HK-2 (cell line): Measurements from ENCODE around the gene PMEL.
"Not testable (repeated sequence)": the region's sequence is repeated elsewhere in the genome, so short reads cannot be mapped to it uniquely, and the experiment has no call there.

Experiments used
- DNase-seq: peaks from one replicate; pipeline ENCODE4 v3.0.0-alpha.2; 2018; ENCODE audit not compliant: unreplicated experiment

Gene PMEL

DNA sequence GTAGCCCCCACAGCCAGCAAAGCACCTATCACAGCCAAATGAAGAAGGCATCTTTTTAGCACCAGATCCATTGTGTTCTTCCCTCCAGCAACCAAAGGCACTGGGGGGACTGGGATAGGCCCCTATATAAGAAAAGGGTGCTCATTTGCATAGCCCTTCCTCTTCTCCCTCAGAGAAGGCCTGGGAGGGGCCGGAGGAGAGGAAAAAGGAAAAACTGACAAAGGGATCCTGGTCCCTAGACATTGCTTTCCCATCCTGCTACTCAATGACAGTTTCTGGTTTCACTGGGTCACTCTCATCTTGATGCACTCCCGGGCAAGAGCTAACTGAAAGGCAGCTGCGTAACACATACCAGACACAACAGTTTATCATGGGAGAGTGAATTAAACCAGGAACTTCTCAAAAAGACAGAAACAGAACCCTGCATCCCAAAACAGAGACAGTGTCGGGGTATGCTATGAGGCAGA is at the start of gene PMEL:
Gene PMEL (minus strand): TSS at position 102 of the 467 bp plus-strand sequence. CDS start 31 bp downstream, at position 71.
- no peak for DNase-seq

DNA sequence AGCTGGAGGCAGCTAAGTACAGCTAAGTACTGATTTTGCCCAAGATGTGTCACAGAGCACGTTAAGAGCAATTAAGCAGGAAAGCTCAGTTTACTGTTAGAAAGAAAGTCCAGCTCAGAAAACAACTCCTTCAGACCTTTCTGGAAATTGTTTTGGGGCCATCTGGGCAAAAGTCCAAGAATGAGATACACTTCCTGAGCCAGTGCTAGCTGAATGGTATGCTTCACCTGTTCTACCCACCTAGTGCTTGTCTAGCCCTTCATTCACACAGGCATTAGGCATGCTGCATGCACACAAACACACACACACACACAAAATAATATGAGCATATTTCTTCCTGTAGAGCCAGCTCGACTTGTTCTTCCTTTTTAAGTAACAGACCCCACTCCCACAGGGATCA is 48.4 kb upstream of the PMEL start:
- DNase-seq: no peak

DNA sequence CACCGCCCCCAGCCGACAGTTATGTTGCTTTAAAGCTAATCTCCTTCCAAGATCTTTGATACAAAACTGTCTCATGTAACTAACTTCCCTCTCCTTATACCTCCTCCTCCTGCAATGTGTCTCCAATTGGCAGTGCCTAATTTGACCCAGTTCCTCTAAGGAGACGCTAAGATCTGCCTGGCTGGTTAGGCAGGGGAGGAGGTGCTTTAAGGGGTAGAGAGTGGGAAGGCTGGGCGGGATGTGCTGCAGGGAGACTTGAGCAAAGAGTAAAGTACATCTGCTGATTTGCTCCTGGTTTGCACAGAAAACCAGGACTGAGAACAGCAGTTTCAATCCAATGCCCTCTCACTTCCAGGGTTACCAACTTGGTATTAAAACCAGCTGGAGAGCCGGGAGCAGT is 47.6 kb upstream of the PMEL start:
- no peak for DNase-seq

DNA sequence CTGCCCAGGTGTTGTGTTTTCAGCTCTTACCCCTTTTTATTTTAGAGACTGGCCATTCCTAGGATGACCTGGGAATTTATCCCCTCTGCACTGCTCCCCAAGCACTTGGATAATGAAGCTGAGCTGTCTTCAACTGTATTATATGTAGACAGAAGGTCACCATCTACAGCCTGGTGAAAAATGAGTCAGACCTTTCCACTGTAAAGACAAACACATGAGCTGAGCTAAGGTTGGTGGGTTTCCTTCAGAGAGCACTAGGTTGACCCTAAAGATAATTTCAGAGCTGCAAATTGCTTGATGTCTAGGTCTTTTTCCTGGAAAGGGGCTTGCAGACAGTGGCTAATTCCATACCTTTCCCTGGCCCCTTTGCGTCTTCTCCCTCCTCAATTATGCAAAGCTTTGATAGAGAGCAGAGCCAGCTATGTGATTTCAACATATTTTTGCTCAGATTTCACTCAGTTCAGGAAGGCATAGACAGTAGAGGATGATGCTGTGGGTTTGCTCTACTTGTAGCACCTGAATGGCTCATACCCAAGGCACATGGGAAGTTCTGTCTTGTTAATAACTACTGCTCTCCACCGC is 45.8 kb upstream of the PMEL start:
- no peak for DNase-seq

DNA sequence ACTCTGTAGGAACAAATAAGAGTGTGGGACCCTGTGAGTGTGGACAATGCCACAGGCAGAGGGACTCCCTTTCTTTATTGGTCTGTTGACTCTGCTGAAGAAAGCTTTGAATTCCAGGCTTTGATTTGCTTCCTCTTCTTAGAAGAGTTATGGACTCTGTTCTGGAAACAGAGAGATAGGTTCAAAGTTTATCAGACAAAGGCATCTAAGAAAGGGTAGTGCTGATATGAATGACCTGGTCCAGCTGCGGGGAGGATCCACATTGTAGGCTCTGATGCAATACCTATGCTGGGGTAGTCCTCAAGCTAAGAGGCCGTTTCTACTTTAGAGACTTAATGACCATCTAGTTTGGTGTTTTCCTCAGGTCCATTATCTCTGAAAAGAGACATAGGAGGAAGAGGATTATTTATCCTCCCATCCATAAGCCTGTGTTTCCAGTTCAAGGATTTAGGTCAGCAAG is 44.3 kb upstream of the PMEL start:
- no peak for DNase-seq

DNA sequence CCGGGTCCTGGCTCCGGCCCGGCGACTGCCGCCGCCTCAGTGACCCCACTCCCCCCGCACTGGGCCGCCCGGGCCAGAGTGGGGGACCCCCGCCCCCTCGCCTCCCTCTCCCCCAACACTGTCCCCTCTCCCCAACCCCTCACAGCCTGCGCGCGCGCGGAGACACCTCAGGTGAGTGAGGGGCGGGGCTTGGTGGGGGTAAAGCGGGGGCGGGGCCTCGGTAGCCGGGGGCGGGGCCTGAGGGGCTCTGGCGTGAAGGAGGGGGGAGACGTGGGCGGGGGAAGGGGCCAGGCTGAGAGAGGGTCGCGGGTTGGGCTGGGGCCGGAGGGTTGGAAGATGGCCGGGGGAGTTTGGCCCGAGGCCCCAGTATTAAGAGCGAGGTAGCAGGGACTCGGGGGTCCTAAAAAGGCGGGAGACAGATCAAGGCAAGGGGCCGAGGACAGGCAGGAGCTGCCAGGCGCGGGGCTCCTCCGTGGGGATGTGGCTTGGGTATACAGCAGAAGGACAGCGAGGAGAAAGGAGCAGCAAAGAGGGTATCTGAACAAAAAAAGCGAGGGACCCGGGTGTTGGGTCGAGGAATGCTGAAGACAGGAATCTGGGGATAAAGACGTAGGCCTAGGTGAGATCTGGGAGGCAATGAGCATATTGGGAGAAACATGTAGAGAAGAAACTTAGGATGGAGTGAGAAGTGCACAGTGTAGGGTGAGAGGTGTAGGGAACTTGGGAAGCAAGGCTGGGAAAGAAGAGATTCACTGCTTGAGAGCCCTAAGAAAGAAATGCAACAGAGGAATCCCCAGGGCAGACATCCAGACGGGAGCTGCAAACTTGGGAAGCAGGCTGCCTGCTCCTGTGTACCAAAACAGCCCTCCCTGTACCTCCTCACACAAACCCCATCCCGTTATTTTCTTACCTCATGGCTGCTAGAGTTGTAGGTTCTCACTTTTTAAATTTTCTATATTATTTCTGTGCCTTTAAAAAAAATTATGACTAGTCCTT is 42.0 kb upstream of the PMEL start:
- peak; percentile 46 for DNase-seq

DNA sequence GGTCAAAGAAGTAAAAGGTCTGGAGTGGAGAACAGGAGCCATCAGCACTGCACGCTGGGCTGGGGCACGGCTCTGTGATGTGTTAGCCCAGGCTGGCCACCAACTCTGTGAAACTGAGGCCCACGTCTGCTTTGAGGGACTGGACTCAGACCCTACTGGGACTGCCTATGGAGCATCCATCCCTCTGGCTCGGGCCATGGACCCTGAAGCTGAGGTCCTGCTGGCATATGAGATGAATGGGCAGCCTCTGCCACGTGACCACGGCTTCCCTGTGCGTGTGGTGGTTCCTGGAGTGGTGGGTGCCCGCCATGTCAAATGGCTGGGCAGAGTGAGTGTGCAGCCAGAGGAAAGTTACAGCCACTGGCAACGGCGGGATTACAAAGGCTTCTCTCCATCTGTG is 38.4 kb upstream of the PMEL start:
- no peak for DNase-seq

DNA sequence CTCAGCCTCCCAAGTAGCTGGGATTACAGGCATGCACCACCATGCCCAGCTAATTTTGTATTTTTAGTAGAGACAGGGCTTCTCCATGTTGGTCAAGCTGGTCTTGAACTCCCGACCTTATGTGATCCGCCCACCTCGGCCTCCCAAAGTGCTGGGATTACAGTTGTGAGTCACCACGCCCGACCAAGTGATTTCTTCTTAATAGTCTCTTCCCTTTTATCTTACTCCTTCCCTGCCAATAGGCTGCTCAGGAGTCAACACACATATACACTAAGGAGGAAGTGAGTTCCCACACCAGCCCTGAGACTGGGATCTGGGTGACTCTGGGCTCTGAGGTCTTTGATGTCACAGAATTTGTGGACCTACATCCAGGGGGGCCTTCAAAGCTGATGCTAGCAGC is 37.5 kb upstream of the PMEL start:
- not testable (repeated sequence) for DNase-seq

DNA sequence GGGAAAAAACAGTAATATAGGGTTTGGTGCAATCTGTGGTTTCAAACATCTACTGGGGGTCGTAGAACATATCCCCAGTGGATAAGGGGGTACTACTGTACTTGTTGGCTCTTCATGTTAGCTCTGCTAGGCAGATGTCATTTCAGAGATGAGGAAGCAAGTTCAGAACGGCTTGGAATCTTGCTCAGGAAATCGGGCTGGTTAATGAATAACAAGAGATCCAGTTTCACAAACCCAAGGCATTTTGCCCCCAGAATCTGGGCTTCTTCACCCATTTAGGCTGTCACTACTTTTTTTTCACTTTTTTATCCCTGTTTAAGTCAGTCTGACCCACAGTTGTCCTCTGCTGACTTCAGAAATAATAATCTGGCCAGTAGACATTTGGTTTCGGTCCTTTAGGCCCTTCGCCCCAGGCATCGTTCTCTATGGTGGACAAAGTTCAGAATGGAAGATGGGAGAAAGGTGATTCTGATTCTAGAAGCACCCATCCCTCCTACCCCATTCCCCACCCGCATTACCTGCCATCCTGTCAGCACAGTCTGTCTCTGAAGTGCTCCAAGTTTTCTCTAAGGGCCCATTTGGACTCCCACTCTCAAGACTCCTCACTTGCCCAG is 35.8 kb upstream of the PMEL start:
- no peak for DNase-seq

DNA sequence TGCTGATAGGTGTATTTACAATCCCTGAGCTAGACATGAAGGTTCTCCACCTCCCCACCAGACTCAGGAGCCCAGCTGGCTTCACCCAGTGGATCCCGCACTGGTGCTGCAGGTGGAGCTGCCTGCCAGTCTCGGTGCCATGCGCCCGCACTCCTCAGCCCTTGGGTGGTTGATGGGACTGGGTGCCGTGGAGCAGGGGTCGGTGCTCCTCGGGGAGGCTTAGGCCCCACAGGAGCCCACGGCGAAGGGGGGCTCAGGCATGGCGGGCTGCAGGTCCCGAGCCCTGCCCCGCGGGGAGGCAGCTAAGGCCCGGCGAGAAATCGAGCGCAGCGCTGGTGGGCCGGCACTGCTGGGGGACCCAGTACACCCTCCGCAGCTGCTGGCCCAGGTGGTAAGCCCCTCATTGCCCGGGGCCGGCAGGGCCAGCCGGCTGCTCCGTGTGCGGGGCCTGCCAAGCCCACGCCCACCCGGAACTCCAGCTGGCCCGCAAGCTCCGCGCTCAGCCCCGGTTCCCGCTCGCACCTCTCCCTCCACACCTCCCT is 34.2 kb upstream of the PMEL start:
- not testable (repeated sequence) for DNase-seq

DNA sequence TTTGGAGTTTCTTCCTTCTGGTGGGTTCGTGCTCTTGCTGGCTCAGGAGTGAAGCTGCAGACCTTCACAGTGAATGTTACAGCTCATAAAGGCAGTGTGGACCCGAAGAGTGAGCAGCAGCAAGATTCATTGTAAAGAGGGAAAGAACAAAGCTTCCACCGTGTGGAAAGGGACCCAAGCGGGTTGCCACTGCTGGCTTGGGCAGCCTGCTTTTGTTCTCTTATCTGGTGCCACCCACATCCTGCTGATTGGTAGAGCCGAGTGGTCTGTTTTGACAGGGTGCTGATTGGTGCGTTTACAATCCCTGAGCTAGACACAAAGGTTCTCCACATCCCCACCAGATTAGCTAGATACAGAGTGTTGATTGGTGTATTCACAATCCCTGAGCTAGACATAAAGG is 33.7 kb upstream of the PMEL start:
- not testable (repeated sequence) for DNase-seq

DNA sequence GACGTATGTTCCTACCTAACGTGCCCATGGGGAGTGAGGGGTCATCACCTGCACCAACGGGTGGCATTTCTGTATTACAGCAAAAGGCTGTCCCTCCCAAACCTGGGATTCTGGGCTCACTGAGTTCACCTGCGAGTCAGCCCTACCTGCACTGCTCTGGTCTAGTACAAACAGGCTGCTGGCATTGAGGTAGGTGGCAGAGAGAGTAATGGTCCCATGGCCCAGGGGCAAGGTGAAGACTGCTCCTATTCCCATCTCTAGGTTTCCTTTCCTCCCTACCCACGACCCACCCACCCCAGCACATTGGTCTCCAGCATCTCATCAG is 31.7 kb upstream of the PMEL start:
- DNase-seq: no peak

DNA sequence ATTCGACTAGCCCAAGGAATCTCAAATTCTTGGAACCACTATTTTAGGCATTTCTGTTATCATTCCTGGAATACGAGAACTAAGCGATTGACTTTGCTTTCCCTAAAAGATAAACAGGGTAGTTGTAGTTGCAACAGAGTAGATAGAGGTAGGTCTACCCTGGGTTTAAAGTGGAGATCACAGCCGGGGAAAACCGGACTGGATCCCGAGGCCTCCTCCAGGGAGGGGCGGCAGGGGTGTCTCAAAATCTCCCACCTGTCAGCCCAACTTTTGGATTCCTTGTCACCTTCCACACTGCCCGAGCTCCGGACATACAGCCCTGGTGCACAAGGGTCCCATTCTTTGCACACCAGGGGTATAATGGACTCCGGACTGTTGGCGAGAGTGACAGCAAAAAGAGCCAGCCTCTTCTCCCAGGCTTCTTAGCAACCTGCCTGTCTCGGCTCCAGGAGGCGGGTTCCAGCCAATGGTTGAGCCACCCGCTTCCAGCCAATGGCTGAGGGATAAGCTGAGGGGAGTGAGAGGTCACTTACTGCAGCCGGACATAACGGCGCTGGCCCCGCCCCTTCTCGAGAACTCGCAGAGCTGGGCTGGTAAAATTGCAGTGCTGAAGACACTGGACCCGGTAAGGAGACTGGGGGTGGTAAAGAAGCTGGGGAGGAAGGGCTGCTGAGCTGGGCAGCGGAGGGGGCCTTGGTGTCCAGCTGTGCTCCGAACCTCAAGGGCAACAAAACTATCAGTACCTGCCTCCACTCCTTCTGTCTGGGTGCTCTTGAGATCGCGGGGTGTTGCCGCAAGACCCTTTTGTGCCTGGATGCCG is 31.1 kb upstream of the PMEL start, which contains the start of gene SUOX:
Gene SUOX (plus strand): TSS at position 562 of the 820 bp plus-strand sequence. CDS start 4,946 bp downstream, outside the sequence.
- DNase-seq: peak; percentile 96

DNA sequence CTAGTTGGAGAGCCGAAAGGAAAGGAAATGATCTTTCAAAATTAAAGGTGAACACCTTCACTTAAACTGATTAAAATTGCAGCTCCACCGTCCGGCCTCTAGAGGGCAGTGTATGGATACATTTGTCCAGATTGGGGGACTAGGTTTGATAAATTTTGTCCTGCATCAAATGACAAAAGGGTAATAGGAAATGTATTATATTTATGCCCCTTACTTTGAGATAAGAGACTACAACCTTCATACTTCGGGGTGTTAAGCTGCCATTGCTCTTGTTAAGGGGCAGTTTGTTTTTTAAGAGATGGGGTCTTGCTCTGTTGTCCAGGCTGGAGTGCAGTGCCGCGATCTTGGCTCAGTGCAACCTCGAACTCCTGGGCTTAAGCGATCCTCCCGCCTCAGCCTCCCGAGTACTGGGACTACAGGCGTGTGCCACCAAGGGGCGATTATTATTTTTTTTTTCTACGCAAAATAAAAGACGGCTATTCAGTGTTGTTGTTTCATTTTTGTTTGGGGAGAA is 30.4 kb upstream of the PMEL start:
- peak; percentile 51 for DNase-seq

DNA sequence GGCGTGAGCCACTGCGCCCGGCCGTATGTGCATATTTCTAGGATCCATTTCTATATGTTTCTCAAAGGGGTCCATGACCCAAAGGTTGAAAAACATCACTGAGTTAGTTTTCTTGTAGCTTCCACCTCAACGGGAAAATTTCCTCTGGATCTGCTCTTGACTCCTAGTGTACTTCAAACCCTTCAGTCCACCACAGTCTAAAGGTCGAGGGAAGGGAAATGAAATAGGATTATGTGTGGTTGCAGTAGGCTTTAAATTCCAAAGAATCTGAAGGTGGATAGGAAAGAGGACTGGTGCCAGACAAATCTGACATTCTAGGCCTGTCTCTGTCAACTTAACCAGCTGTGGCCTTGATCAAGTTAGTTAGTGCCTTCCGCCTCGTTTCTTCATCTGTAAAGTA is 29.5 kb upstream of the PMEL start:
- no peak for DNase-seq

DNA sequence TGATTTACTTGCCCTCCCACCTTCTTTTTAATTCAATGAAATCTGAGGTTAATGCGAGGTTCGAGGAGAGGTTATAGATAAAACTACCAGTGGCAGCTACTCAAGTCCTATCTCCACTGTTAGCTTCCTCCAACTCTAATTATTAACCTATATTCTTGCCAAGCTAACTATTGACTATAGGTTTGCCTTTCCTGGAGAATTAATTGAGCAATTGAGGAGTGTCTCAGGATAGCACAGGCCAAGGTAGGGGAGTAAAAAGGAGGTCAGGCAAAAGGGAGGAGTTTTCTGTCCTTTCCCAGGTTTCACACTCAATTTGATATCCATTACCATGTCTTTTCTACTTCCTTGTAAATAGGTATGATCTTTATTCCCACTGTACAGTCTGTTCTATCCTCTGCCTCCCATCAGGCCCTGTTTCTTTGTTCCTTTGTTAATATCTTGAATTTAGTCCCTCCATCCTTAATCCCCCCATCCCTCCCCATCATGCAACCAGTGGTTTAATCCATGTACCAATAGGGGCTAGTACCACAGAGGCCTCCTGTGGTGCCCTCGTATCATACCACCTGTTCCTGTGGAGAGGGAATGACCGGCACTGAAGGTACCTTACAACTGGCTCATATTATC is 27.5 kb upstream of the PMEL start:
- DNase-seq: no peak

DNA sequence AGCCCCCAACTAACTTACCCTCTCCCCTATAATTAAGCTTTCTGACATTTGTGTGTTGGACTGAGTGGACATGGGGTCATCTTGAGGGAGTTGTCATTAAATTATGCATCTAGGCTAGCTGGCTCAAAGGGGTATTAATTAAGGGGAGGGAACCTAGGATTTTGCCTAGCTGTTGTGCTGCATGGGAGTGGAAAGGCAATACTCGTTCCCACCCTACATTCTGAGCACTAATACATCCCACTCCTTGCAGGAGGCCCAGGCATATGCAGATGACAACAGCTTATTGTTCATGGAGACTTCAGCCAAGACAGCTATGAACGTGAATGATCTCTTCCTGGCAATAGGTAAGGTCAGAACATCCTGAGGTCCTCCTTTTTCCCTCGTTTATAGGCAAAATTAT is 25.3 kb upstream of the PMEL start:
- DNase-seq: no peak

DNA sequence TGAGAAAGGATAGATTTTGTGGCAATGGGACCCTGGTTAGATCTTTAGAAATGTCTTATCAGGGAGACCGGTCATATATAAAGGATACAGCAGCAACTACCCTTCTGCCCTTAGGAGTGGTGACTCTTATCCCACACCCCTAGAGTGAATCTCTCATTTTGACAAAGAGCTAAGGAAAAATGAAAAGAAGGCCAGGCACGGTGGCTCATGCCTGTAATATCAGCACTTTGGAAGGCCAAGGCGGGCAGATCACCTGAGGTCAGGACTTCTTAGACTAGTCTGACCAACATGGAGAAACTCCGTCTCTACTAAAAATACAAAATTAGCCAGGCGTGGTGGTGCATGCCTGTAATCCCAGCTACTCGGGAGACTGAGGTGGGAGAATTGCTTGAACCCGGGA is 20.1 kb upstream of the PMEL start:
- not testable (repeated sequence) for DNase-seq

DNA sequence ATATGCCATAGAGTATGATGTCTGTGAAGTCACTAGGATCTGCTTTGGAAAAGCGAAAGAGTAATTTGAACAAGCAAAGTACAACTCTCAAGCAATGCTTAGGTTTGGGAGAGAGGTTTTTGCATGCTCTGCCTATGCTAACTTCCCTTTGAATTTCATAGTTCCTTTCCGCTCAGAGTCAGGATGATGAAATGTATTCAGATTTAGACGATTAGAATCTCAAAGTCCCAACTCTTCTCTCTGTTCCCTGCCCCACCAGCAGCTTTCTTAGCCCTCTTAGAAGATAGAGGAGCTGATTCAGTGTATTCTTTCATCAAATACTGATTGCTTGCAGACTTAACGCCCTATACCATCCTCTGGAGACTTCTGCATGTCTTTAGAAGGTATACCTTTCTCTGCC is 19.5 kb upstream of the PMEL start:
- DNase-seq: no peak

DNA sequence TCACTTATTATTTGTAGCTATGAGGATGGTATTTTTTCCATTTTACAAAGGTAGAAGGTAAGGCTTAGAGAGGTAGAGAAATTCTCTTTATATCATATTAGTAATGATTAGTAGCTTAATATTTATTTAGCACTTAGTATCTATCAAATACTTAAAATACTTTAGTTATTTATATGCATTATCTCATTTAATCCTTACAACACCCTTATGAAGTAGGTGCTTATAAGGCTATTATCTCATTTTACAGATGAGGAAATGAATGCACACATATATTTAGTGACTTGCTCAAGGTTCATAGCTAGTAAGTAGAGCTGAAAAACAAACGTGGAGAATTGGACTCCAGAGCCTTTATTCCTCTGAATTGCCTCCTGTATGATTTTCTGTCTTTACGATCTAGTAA is 19.0 kb upstream of the PMEL start:
- DNase-seq: no peak
